NT2/D1 (cell line): ENCODE results near the gene PDE9A.

ENCODE experiments used
- SUZ12 ChIP-seq: IDR thresholded peaks from 2 replicates; pipeline ENCODE4 v1.6.1; 2011; ENCODE audit not compliant: insufficient read length, insufficient read depth; ENCODE audit errors: extremely low read depth
- YY1 ChIP-seq: IDR thresholded peaks from 2 replicates; pipeline ENCODE4 v1.6.1; 2011; ENCODE audit not compliant: insufficient read length, insufficient read depth
- ZNF274 ChIP-seq: IDR thresholded peaks from 2 replicates; pipeline ENCODE4 v1.6.1; 2011; ENCODE audit warnings: mild to moderate bottlenecking, low read depth, low read length

GRCh38 chr21:42775891-42776290 lies 122.5 kb downstream of the PDE9A start:
- TF ChIP-seq SUZ12 (no peak), YY1 (no peak), ZNF274 (no peak)
